SK-N-SH treated with all-trans-retinoic acid at 6 μM for 48 hours (cell line): Measurements from ENCODE around the gene ARAP3.

Experiments used
- ATAC-seq: fragments of 200-7000 bp; cut with Tn5 transposase; 3 replicates; pipeline ENCODE4 v1.9.1; 2020; ENCODE audit warnings: mild to moderate bottlenecking, moderate library complexity
- ARNTL ChIP-seq: fragments of 450-650 bp; formaldehyde crosslinking; IDR thresholded peaks from 2 replicates; pipeline ENCODE4 v1.5.0; 2020; ENCODE audit warnings: low read depth, mild to moderate bottlenecking, moderate library complexity, borderline replicate concordance
- BACH2 ChIP-seq: fragments of 250-450 bp; sonication (Bioruptor Pico); IDR thresholded peaks from 2 replicates; pipeline ENCODE4 v1.9.0; 2021; ENCODE audit warnings: mild to moderate bottlenecking, borderline replicate concordance
- CREB5 ChIP-seq: fragments of 250-450 bp; sonication (Bioruptor Pico); IDR thresholded peaks from 2 replicates; pipeline ENCODE4 v1.5.1; 2020; ENCODE audit warnings: low read depth, mild to moderate bottlenecking, moderate library complexity
- CSDC2 ChIP-seq: fragments of 250-450 bp; sonication (Bioruptor Pico); IDR thresholded peaks from 2 replicates; pipeline ENCODE4 v1.5.0; 2020; ENCODE audit warnings: mild to moderate bottlenecking, moderate library complexity
- CSRNP3 ChIP-seq: fragments of 250-450 bp; sonication (Bioruptor Pico); IDR thresholded peaks from 2 replicates; pipeline ENCODE4 v1.5.1; 2021; ENCODE audit warnings: mild to moderate bottlenecking, moderate library complexity
- ESRRG ChIP-seq: fragments of 250-450 bp; sonication (Bioruptor Pico); IDR thresholded peaks from 2 replicates; pipeline ENCODE4 v1.6.1; 2021; ENCODE audit warnings: mild to moderate bottlenecking
- GLIS3 ChIP-seq: fragments of 250-450 bp; sonication (Bioruptor Pico); IDR thresholded peaks from 2 replicates; pipeline ENCODE4 v1.5.0; 2020; ENCODE audit warnings: mild to moderate bottlenecking, moderate library complexity
- ISL1 ChIP-seq: fragments of 250-450 bp; sonication (Bioruptor Pico); IDR thresholded peaks from 2 replicates; pipeline ENCODE4 v2.1.2; 2022; ENCODE audit warnings: mild to moderate bottlenecking, moderate library complexity
- OSR1 ChIP-seq: fragments of 250-450 bp; sonication (Bioruptor Pico); IDR thresholded peaks from 2 replicates; pipeline ENCODE4 v1.8.0; 2022; ENCODE audit warnings: moderate library complexity, mild to moderate bottlenecking, inconsistent platforms
- PATZ1 ChIP-seq: fragments of 250-450 bp; sonication (Bioruptor Pico); IDR thresholded peaks from 2 replicates; pipeline ENCODE4 v1.8.0; 2020; ENCODE audit warnings: mild to moderate bottlenecking, moderate library complexity, borderline replicate concordance
- POU6F1 ChIP-seq: fragments of 250-450 bp; sonication (Bioruptor Pico); IDR thresholded peaks from 2 replicates; pipeline ENCODE4 v1.8.0; 2021; ENCODE audit warnings: low read depth, mild to moderate bottlenecking, moderate library complexity, borderline replicate concordance
- PPARA ChIP-seq: fragments of 250-450 bp; sonication (Bioruptor Pico); IDR thresholded peaks from 2 replicates; pipeline ENCODE4 v1.5.0; 2020; ENCODE audit warnings: mild to moderate bottlenecking, borderline replicate concordance
- RARB ChIP-seq: fragments of 250-450 bp; sonication (Bioruptor Pico); IDR thresholded peaks from 2 replicates; pipeline ENCODE4 v1.8.0; 2021; ENCODE audit warnings: mild to moderate bottlenecking, moderate library complexity
- SNAI2 ChIP-seq: fragments of 250-450 bp; sonication (Bioruptor Pico); IDR thresholded peaks from 2 replicates; pipeline ENCODE4 v1.5.0; 2020; ENCODE audit warnings: mild to moderate bottlenecking, moderate library complexity
- TCF4 ChIP-seq: fragments of 250-450 bp; sonication (Bioruptor Pico); IDR thresholded peaks from 2 replicates; pipeline ENCODE4 v1.8.0; 2021; ENCODE audit warnings: mild to moderate bottlenecking, moderate library complexity, borderline replicate concordance
- TOX ChIP-seq: fragments of 250-450 bp; sonication (Bioruptor Pico); IDR thresholded peaks from 2 replicates; pipeline ENCODE4 v1.8.0; 2021; ENCODE audit warnings: mild to moderate bottlenecking, moderate library complexity, borderline replicate concordance
- TSHZ2 ChIP-seq: fragments of 250-450 bp; sonication (Bioruptor Pico); IDR thresholded peaks from 2 replicates; pipeline ENCODE4 v1.5.0; 2020; ENCODE audit warnings: mild to moderate bottlenecking, moderate library complexity
- ZC3H10 ChIP-seq: fragments of 250-450 bp; sonication (Bioruptor Pico); IDR thresholded peaks from 2 replicates; pipeline ENCODE4 v1.5.1; 2021; ENCODE audit warnings: mild to moderate bottlenecking, moderate library complexity
- ZFP3 ChIP-seq: fragments of 250-450 bp; sonication (Bioruptor Pico); IDR thresholded peaks from 2 replicates; pipeline ENCODE4 v1.5.0; 2020; ENCODE audit warnings: mild to moderate bottlenecking, moderate library complexity
- ZFP30 ChIP-seq: fragments of 450-650 bp; formaldehyde crosslinking; IDR thresholded peaks from 2 replicates; pipeline ENCODE4 v1.5.0; 2022; ENCODE audit warnings: mild to moderate bottlenecking, moderate library complexity
- ZNF565 ChIP-seq: fragments of 450-650 bp; formaldehyde crosslinking; conservative IDR thresholded peaks from 2 replicates; pipeline ENCODE4 v1.5.0; 2020; ENCODE audit warnings: low read depth, mild to moderate bottlenecking, moderate library complexity
- ZNF70 ChIP-seq: fragments of 450-650 bp; formaldehyde crosslinking; IDR thresholded peaks from 2 replicates; pipeline ENCODE4 v1.5.0; 2020; ENCODE audit warnings: mild to moderate bottlenecking, moderate library complexity
- ZNF8 ChIP-seq: fragments of 450-650 bp; formaldehyde crosslinking; IDR thresholded peaks from 2 replicates; pipeline ENCODE4 v1.5.0; 2020; ENCODE audit warnings: mild to moderate bottlenecking, moderate library complexity

The ARAP3 gene

GRCh38 chr5:141706121-141706520, 24.1 kb upstream of the ARAP3 start:
- no peak for ATAC-seq
- TF ChIP-seq ZNF565 (CRISPR knock-in tag), result no peak
- no peak for TF ChIP-seq CREB5
- TF ChIP-seq RARB, result no peak
- no peak for TF ChIP-seq ZNF70 (CRISPR knock-in tag)
- TF ChIP-seq BACH2 (CRISPR knock-in tag), result no peak
- TF ChIP-seq ZFP30 (CRISPR knock-in tag), result no peak
- TF ChIP-seq ISL1, result no peak
- TF ChIP-seq POU6F1, result no peak
- TF ChIP-seq TCF4 (CRISPR knock-in tag), result no peak
- TF ChIP-seq CSDC2 (CRISPR knock-in tag), result no peak
- TF ChIP-seq CSRNP3, result no peak
- TF ChIP-seq ZNF8, result no peak
- no peak for TF ChIP-seq PATZ1 (CRISPR knock-in tag)
- TF ChIP-seq GLIS3 (CRISPR knock-in tag), result no peak
- TF ChIP-seq SNAI2 (CRISPR knock-in tag), result no peak
- no peak for TF ChIP-seq ZFP3 (CRISPR knock-in tag)
- TF ChIP-seq TSHZ2, result no peak
- TF ChIP-seq ESRRG, result no peak
- TF ChIP-seq ARNTL (CRISPR knock-in tag), result no peak

- TF ChIP-seq BACH2 (CRISPR knock-in tag), result no peak
- TF ChIP-seq CREB5, result no peak
- no peak for TF ChIP-seq PPARA (CRISPR knock-in tag)
- no peak for TF ChIP-seq SNAI2 (CRISPR knock-in tag)
- no peak for TF ChIP-seq ZNF70 (CRISPR knock-in tag)
- TF ChIP-seq ISL1, result no peak
- TF ChIP-seq PATZ1 (CRISPR knock-in tag), result no peak
- no peak for TF ChIP-seq CSDC2 (CRISPR knock-in tag)
- no peak for TF ChIP-seq RARB
- TF ChIP-seq GLIS3 (CRISPR knock-in tag), result no peak
- no peak for TF ChIP-seq ARNTL (CRISPR knock-in tag)
- TF ChIP-seq TOX (CRISPR knock-in tag), result no peak
- TF ChIP-seq CSRNP3, result no peak
- TF ChIP-seq ZFP30 (CRISPR knock-in tag), result no peak
- TF ChIP-seq ZC3H10 (CRISPR knock-in tag), result no peak
- TF ChIP-seq TCF4 (CRISPR knock-in tag), result no peak
- TF ChIP-seq ESRRG, result no peak
- TF ChIP-seq OSR1 (CRISPR knock-in tag), result no peak
- no peak for TF ChIP-seq ZFP3 (CRISPR knock-in tag)
- ATAC-seq, result no peak
These were observed 23.4 kb upstream of the ARAP3 start for GRCh38 chr5:141705469-141705868.
